ENCODE results near the gene HES4.

GRCh38 chr1:970242-970972 lies 29.5 kb downstream of the HES4 start:
- TF ChIP-seq POLR2A (IDR thresholded peaks at IDR 0.05; ENCODE audit: low read depth, low read length) (no peak), MAX (IDR thresholded peaks at IDR 0.05; ENCODE audit: insufficient read depth, insufficient read length) (no peak), CTCF (IDR thresholded peaks at IDR 0.05; ENCODE audit: extremely low read depth in 1 of 2, insufficient read depth in 1 of 2, low read depth in 1 of 2, low read length in 2 of 2) (no peak), EZH2 (IDR thresholded peaks at IDR 0.05; ENCODE audit: borderline replicate concordance, low read depth, low read length, severe bottlenecking) (peak; percentile 30)
